Neural crest cell (in vitro differentiated cells): ENCODE measurements around the gene DHODH. TPM values are rescaled to one million over a fixed set of nuclear protein-coding genes. Genes with fewer than 3 reads are reported as not detected.

Experiments
- DNase-seq: peaks from one replicate; pipeline ENCODE4 v3.0.0; 2021; ENCODE audit warnings: low read depth, mixed read lengths, low spot score
- H3K27ac Mint-ChIP-seq: one replicate; pipeline ENCODE4 v1.8.0; 2021; ENCODE audit warnings: mild to moderate bottlenecking, mixed read lengths; ENCODE audit not compliant: unreplicated experiment
- H3K27me3 Mint-ChIP-seq: 2 replicates; pipeline ENCODE4 v1.8.0; 2021; ENCODE audit warnings: low read depth, mild to moderate bottlenecking, mixed read lengths
- H3K36me3 Mint-ChIP-seq: 2 replicates; pipeline ENCODE4 v1.8.0; 2021; ENCODE audit warnings: low read depth, mild to moderate bottlenecking, mixed read lengths
- H3K4me1 Mint-ChIP-seq: 2 replicates; pipeline ENCODE4 v1.8.0; 2021; ENCODE audit warnings: mixed read lengths
- H3K4me3 Mint-ChIP-seq: one replicate; pipeline ENCODE4 v1.8.0; 2021; ENCODE audit warnings: mild to moderate bottlenecking, mixed read lengths
- H3K9me3 Mint-ChIP-seq: 2 replicates; pipeline ENCODE4 v1.8.0; 2021; ENCODE audit warnings: mixed read lengths
- total RNA-seq: library from RNA; stranded (reverse); gene quantifications from 2 replicates; pipeline ENCODE4 v1.2.1, GENCODE V29; 2021
- TF ChIP-seq, protein P1 (sequence below): fragments of 200-600 bp; sonication (generic); conservative IDR thresholded peaks from 2 replicates; pipeline ENCODE4 v1.5.0; 2021; ENCODE audit warnings: antibody characterized with exemption, mild to moderate bottlenecking

Gene DHODH
- total RNA-seq, 1 donor from 2014 or later: 16.1 TPM

DNA sequence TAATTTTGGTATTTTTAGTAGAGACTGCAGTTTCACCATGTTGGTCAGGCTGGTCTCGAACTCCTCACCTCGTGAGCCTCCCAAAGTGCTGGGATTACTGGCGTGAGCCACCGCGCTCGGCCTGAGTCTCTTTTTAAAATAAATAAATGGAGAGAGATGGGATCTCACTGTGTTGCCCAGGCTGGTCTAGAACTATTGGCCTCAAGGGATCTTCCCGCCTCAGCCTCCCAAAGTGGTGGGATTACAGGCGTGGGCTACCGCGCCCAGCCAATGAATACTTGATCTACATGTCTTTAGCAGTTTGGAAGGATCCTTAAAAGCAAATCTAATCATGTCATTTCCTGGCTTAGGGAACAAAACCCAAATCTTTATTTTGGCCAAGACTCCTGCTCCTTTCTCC is 1.2 kb downstream of the DHODH start:
- peaks cover 16% of the 10 kb centered on the region for H3K27me3 Mint-ChIP-seq
- peak overlapping the region; percentile 70 for H3K4me3 Mint-ChIP-seq
- H3K27ac Mint-ChIP-seq: no peak overlapping the region
- no peaks in the 10 kb centered on the region for H3K9me3 Mint-ChIP-seq
- TF ChIP-seq, protein P1, sequence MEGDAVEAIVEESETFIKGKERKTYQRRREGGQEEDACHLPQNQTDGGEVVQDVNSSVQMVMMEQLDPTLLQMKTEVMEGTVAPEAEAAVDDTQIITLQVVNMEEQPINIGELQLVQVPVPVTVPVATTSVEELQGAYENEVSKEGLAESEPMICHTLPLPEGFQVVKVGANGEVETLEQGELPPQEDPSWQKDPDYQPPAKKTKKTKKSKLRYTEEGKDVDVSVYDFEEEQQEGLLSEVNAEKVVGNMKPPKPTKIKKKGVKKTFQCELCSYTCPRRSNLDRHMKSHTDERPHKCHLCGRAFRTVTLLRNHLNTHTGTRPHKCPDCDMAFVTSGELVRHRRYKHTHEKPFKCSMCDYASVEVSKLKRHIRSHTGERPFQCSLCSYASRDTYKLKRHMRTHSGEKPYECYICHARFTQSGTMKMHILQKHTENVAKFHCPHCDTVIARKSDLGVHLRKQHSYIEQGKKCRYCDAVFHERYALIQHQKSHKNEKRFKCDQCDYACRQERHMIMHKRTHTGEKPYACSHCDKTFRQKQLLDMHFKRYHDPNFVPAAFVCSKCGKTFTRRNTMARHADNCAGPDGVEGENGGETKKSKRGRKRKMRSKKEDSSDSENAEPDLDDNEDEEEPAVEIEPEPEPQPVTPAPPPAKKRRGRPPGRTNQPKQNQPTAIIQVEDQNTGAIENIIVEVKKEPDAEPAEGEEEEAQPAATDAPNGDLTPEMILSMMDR: no peak
- H3K4me1 Mint-ChIP-seq: peaks cover 10% of the 10 kb centered on the region
- H3K36me3 Mint-ChIP-seq: no peaks in the 10 kb centered on the region
- no peak for DNase-seq

DNA sequence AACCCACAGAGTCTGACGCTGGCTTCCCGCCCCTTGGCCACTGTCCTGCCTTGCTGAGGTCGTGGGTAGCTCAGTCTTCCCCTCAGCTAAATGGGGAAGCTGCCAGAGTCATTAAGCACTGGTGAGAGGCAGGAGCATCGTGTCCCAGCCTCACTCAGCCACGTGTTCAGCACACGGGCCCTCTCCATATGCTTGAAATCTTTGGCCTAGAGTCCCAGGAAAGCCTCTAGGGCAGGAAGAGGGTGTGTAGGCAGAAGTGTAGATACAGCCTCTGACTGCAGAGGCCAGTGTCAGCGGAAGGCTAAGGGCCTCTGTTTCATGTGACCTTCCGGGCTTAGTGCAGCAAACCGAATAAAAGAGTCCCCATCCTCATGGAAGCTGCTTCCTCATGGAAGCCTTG is 4.1 kb downstream of the DHODH start:
- H3K4me1 Mint-ChIP-seq: peaks cover 10% of the 10 kb centered on the region
- TF ChIP-seq, protein P1: no peak
- H3K9me3 Mint-ChIP-seq: no peaks in the 10 kb centered on the region
- H3K36me3 Mint-ChIP-seq: no peaks in the 10 kb centered on the region
- H3K27ac Mint-ChIP-seq: no peak overlapping the region
- no peak for DNase-seq
- H3K27me3 Mint-ChIP-seq: no peaks in the 10 kb centered on the region
- H3K4me3 Mint-ChIP-seq: no peak overlapping the region

DNA sequence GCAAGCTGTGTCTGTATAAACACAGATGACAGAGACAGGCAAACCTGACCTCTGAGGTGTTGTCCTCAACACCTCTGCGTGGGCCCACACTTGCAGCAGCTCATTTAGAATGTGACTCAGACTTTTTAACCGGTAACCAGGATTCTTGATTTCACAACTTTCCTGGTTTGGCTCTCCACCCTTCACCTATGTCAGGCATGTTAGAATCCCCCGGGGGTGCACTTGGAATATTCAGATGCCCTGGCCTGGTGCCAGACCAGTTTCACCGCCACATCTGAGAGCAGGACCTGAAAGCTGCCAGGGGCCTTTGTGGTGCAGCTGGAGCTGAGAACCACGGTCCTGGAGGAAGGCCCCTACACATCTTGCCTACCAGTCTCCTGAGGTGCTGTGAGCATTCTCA is 4.8 kb downstream of the DHODH start:
- TF ChIP-seq, protein P1: no peak
- H3K4me3 Mint-ChIP-seq: no peak overlapping the region
- DNase-seq: no peak

DNA sequence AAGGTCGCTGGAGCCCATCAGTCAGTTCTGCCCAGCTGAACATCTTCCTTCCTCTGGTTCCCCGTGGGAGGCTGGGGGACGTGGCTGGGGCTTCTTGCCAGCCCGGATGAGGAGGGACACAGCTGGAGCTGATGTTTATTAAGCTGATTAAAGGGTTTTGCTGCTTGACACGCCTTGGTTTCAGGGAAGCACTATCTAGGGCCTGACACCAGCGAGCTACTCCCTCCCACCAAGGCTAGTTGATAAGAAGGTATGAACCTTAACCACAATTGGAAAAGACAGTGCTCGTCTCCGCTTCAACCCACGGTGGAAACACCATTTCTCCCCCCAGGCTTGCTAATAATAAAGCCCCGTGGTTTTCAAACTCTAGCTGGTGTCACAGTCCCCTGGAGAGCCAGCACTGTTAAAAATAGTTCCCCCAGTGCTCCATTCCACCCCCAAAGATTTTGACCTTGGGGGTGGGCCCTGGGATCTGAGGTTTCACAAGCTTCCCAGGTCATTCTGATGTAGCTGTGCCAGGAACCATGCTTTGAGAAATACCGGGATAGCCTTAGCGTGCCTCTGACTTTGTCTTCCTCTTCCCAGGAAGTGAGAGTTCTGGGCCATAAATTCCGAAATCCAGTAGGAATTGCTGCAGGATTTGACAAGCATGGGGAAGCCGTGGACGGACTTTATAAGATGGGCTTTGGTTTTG is 5.5 kb downstream of the DHODH start:
- Mint-ChIP-seq H3K4me3 (no peak overlapping the region), H3K9me3 (no peaks in the 10 kb centered on the region), H3K36me3 (no peaks in the 10 kb centered on the region), H3K4me1 (peaks cover 5% of the 10 kb centered on the region), H3K27me3 (no peaks in the 10 kb centered on the region), H3K27ac (no peak overlapping the region)
- no peak for DNase-seq
- TF ChIP-seq, protein P1: no peak

More for the DNA sequence above, 4.8 kb downstream of the DHODH start:
- no peaks in the 10 kb centered on the region for H3K9me3 Mint-ChIP-seq
- H3K27ac Mint-ChIP-seq: peak overlapping the region; percentile 73
- peaks cover 9% of the 10 kb centered on the region for H3K4me1 Mint-ChIP-seq
- H3K36me3 Mint-ChIP-seq: no peaks in the 10 kb centered on the region
- no peaks in the 10 kb centered on the region for H3K27me3 Mint-ChIP-seq

DNA sequence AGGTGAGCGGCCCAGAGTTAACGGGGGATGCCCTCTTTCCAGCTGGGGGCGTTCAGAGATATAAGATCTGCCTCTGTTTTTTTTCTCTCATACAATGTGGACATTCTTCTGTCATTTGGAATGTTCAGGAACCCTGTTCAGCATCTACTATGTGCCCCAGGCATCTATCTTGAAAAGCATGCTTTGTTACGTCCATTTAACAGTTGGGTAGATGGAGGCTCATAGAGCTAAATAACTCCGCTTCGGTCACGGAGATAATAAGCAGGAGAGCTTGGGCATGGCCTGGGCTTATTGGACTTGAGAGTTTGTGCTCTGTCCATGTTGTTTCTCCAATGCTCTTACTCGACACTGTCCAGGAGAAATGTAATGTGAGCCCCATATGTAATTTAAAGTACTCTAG is 6.1 kb downstream of the DHODH start:
- peaks cover 3% of the 10 kb centered on the region for H3K36me3 Mint-ChIP-seq
- no peak overlapping the region for H3K27ac Mint-ChIP-seq
- no peak for DNase-seq
- H3K27me3 Mint-ChIP-seq: no peaks in the 10 kb centered on the region
- H3K9me3 Mint-ChIP-seq: no peaks in the 10 kb centered on the region
- TF ChIP-seq, protein P1: no peak
- peaks cover 5% of the 10 kb centered on the region for H3K4me1 Mint-ChIP-seq
- no peak overlapping the region for H3K4me3 Mint-ChIP-seq
